Measurements from ENCODE around the gene AREL1.

DNA sequence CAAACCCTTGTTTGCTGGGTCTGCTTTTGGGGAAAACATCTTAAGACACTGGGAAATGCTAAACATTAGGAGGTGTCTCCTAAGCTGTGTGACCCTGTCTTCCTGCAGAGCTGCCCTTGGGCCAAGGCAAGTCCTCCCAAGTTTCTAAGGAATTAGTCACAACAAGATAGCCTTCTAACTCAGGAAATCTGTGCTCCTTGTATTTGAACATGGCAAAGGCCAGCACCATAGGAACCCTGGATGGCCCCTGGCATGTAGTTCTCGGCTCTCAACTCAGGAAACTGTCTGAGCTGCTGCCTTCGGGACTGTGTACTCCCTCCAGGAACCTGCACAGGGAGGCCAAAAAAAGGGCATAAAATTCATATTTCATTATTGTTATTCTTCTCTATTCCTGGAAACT lies 63.2 kb downstream of the AREL1 start:
- TF ChIP-seq, protein P1, sequence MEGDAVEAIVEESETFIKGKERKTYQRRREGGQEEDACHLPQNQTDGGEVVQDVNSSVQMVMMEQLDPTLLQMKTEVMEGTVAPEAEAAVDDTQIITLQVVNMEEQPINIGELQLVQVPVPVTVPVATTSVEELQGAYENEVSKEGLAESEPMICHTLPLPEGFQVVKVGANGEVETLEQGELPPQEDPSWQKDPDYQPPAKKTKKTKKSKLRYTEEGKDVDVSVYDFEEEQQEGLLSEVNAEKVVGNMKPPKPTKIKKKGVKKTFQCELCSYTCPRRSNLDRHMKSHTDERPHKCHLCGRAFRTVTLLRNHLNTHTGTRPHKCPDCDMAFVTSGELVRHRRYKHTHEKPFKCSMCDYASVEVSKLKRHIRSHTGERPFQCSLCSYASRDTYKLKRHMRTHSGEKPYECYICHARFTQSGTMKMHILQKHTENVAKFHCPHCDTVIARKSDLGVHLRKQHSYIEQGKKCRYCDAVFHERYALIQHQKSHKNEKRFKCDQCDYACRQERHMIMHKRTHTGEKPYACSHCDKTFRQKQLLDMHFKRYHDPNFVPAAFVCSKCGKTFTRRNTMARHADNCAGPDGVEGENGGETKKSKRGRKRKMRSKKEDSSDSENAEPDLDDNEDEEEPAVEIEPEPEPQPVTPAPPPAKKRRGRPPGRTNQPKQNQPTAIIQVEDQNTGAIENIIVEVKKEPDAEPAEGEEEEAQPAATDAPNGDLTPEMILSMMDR (IDR thresholded peaks at IDR 0.05): no peak
- TF ChIP-seq POLR2A (IDR thresholded peaks at IDR 0.05): no peak

Data from breast epithelium (tissue), 3 donors.